GM03348 (cell line): ENCODE data around the gene SIT1.
"Not testable (repeated sequence)": the region's sequence is repeated elsewhere in the genome, so short reads cannot be mapped to it uniquely, and the experiment has no call there.

Source experiments
- DNase-seq: peaks from one replicate; pipeline ENCODE4 v3.0.0; 2012; ENCODE audit warnings: low spot score

SIT1 gene

DNA sequence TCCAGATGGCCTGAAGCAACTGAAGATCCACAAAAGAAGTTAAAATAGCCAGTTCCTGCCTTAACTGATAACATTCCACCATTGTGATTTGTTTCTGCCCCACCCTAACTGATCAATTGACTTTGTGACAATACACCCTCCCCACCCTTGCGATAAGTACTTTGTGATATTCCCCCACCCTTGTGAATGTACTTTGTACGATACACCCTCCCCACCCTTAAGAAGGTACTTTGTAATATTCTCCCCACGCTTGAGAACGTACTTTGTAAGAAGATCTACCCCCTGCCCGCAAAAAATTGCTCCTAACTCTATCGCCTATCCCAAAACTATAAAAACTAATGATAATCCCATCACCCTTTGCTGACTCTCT, 13.9 kb downstream of the SIT1 start:
- not testable (repeated sequence) for DNase-seq

DNA sequence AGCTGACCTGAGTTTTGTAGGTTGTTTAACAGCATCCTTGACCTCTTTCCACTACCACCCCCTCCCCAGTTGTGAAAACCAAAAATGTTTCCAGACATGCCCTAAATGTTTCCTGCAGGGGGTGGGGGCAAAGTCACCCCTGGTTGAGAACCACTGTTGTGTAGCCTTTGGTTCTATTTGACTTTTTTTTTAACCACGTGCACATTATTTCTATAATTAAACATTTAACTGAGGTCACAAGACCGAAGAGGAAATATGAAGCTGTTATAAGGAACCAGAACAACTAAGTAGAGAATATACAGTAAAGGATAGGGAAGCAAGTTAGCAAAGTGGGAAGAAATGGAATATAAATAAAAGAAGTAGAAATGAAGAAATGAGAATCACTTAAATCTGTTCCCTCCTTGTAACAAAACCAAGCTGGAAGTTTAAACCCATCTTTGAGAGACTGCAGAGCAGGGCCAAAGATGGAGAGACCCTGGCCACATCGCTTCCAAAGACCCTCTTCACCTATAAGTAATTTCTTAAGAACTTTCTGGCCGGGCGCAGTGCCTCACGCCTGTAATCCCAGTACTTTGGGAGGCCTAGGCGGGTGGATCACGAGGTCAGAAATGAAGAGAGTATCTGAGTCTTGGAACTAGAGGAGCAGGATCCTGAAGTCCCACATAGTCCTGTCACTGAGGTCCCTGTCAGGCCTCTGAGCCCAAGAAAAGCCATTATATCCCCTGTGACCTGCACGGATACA, 14.4 kb downstream of the SIT1 start:
- DNase-seq = no peak

DNA sequence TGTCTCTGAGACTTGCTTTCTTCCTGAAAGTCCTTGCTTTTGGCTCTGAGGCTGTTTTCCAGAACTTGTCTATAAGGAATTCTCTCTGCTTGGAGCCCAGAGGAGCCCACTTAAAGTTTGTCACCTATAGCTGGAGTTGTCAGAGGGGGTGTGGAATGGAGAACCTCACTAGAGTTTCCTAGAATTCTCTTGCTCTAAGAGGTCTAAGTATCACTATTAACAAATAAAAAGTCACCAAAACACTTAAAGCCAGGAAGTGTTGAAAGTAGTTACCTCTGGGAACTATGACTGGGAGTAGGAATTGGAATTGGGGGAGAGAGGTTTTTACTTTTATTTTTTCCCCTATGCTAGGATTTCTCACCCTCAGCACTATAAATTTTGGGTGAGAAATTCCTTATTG, 15.0 kb downstream of the SIT1 start:
- DNase-seq = no peak

DNA sequence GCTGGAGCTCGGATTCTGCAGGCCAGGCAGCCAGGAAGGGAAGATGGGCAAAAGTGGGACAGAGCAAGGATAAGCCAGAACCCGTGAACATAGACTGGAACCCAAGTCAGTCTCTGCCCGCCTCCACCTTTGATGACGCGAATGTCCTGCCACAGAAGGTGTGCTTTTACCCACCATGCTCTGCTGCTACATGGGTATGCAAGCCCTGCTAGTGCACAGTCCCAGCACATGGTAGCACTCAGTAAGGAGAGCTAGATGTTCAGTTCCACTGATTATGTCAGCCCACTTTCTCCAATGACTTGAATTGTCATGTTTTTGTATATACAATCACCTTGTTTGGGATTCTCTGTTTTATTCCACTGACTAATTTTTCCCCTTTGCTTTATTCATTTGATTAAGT, 21.1 kb downstream of the SIT1 start:
- no peak for DNase-seq

DNA sequence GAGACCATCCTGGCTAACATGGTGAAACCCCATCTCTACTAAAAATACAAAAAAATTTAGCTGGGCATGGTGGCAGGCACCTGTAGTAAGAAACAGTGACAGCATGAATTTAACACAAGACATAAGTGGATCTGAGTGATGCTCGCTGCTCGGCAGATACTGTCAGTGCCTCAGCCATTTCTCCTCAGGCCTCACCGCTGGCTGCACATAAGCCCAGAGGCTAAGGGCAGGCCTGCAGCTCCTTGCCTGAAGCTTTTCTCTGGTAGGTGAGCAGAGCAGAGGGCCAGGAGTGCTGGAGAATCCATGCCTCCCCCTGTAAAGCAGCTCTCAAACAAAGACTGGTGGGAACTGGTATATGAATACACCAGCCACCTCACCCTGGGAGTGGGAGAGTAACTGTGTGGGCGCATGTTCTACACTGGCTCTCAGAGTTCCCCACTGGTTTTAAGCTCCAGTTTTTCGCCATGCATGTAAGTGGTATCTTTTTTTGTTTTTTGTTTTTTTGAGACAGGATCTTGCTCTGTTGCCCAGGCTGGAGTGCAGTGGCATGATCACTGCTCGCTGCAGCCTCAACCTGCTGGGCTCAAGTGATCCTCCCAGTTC, 22.2 kb downstream of the SIT1 start:
- no peak for DNase-seq

DNA sequence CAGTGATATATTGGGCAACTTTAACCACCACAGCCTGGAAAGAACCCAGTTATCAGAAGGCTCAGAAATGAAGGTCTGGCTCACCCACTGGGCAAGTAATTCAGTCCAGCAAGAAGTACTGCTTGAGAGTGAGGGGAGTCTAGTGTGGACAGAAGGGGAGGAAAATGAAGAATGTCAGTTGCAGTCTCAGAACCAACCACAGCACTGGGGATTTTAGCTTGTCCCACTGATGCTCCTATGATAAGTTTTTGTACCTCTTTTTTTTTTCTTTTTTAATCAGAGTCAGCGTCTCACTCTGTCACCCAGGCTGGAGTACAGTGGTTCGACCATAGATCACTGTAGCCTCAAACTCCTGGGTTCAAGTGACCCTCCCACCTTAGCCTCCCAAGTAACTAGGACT, 23.2 kb downstream of the SIT1 start:
- DNase-seq = no peak

DNA sequence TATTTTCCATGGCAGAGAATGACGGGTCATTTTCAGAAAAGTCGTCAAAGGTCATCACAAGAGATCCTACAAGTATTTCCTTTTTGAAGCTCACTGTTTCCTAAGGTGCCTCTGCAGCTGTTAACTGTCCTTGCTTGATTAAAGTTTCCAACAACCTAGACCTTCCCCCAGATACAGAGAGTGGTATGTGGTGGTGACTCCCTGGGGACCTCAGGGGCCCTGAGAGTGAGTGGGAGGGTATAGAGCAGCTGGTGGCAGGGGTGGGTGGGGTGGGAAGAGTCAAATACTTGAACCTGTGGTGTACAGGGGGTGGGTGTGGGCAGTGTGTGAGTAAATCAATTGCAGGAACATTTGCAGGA, 31.0 kb downstream of the SIT1 start:
- no peak for DNase-seq

DNA sequence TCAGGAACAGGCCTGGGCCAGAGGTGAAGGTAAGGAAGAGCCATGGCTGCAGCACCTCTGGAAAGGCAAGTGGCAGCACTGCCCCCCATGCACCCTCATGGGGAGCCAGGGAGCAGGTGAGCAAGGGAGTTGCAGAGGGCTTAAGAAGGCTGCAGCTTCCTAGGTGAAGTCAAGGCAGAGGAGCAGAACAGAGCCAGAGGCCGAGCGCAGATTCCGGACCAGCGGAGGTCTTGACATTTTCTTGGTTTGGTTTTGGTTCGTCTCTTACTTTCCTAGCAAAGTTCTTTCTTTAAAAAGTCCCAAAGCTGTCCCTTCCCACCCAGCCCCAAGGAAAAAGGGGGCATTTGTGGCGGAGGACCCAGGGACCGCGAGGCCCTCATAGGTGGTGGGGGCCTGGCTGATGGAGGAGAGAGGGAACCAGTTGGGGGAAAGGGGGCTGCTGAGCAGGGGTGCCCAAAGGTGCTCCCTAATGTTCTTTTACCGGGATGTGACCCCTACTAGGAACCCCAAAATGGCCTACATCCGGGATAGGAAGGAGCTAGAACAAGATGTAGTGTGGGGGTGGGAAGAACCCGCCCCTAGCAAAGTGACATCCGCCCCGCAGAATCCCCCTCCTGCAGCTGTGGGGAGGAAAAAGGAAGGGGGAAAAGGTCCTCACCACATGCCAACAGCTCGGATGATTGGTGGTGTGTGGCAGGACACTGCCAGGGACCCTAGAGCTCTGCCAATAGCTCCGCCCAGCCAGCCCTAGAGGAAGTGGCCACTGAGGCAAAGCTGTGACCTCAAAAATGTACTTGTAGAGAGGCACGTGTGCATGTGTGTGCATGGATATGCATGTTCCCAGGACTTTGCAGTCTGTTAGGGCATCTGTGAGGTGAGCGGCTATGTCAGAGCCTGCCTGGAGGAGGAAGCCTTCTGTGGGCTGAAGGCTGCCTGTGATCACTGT, 31.6 kb downstream of the SIT1 start:
- no peak for DNase-seq

DNA sequence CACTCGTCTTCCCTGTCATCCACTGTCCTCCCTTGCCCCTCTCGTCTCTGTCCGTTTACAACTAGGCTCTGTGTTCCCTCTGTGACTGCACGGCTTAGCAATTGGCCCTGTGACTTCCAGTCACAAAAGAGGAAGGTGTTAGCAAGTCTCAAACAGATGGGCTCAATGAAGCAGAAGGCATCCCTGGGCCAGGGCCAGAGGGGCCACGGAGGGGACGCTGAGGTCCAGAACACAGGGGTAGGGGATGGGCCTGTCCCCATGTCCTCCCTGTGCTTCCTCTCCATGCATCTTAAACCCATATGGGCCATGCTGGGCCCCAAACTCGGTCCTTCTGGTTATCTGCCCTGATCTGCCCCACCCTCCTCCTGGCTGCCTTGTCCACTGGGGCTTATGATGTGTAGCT, 32.4 kb downstream of the SIT1 start, which contains the start of gene CD72:
CD72 (minus strand) TSS at position 89 of the 403 bp plus-strand sequence. CDS start 110 bp downstream, outside the sequence.
- DNase-seq = no peak

DNA sequence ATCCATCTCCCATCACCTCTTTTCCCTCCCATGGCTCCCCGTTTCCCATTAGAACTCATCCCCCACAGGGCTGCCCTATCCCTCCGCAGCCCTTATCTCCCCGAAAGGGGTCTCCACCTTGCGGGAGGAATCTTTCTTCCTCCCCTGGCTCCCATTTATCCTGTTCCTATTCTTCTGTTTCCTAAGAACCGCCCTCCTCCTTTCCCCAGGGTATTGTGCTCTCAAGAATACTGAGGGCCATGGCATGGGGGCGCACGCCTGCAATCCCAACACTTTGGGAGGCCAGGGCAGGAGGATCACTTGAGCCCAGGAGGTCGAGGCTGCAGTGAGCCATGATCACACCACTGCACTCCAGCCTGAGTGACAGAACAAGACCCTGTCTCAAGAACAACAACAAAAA, 33.2 kb downstream of the SIT1 start:
- no peak for DNase-seq

DNA sequence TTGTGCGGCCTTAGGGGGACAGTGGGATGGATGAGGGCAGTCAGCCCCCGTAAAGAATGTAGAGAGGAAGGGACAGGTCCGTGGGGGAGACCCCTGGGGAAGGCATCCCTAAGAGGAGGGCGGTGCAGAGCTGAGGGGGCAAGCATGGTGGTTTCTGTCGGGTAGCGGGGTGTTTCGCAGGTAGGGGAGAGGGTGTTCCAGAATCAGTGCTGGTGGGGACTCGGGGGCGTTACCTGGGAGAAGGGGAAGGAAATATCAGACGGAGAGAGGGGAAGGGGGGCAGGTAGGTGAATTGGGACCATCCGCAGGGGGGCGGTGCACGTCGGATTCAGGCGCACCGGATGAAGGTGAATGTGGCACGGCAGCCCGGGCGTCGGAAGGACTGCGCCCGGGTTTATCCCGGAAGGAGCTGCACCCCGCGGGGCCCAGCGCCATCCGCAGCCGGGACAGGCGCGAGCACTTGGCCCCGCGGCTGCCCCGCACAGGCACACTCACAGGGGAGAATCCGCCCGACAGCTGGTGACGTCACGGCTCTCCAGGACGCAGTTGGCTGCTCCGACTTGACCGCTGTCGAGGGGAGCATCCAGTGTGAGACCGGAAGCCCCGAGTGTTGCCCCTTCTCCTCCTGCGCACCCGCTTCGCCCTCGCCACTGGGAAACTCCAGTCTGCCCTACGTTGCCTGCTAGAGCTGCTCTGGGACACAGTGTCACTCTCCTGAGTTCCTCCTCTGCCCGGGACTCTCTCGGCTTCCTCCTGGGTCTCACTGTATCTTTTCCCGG, 33.9 kb downstream of the SIT1 start:
- DNase-seq = peak; percentile 77

DNA sequence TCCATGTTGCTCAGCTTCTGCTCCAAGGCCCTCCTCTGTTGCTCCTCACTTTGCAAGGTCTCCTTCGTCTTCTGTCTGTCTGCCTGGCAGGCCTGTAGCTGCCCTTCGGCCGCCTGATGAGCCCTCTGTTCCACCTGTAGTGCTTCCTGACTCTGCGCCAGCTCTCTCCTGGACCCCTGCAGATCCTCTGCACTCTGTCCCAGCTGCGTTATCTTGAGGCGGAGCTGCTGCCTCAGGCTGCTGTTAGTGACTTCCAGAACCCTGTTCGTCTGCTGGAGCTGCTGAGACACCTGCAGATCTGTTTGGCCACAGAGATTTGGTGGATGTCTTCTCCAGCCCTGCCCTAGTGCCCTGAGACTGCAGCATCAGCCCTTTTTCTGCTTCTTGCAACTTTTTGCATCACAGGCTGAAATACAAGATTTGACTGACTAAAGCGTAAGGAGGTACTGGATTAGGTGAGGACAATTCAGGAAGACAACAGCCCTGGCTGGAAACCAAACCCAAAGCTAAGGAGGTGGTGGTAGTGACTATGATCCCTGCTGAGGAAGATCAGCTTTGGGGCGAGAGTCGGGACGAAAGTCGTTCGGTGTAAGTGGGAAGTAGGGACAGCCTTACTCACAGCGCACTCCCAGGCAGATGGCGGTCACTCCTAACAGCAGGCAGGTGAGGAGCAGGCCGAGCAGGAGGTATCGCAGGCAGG, 34.6 kb downstream of the SIT1 start:
- no peak for DNase-seq

DNA sequence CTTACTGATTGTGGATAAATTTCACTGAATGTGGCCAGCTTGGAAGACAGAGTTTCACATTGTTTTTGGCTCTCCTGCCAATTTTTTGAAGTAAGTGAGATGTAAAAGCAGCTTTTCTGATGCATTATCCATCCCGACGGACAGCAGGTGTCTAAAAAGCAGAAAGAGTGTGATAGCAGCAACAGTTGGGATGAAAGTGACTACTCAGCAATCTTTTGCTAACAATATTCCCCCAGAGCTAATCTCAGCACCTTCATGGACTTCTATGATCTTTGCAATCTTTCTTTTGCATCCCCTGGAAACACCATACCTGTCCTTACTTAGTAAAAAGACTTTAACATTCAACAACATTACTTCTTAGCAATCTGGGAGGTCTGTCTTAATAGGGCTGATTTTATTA, 37.9 kb downstream of the SIT1 start:
- DNase-seq = no peak

DNA sequence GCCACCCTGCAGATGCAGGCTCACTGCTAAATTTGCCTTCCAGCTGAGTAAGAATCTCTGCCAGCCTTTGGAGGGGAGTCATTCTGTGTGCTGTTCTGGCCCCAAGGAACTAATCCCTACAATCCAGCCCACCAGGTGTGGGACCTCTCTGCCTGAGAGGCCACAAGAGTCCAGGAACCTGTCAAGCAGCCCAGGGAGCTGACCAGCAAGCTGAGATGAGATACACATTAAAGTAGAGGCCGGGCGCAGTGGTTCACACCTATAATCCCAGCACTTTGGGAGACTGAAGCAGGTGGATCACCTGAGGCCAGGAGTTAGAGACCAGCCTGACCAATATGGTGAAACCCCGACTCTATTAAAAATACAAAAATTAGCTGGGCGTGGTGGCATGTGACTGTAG, 38.7 kb downstream of the SIT1 start:
- not testable (repeated sequence) for DNase-seq

DNA sequence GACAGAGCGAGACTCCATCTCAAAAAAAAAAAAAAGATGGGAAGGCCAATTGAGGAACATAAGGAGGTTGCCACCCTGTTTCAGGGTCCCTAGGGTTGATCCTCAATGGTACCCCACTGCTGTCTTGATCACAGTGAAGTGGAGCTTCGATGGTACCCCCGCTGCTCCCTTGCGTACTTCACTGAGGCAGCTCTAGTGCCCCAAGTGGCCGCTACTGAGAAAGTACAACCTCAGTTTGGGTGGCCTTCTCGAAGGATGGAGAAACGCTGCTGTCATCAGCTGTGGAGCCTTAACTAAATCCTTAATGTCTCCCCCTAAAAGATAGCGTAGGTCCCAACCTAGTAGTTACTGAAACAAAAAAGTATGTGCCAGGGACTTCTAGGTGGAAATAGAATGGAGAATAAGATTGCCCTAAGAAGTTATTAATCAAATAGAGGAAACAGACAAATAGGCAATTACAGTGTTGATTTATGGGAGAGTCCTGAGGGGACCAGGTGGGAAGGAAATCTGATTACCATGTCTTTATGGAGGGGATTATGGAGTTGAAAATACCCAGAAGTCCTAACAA, 39.4 kb downstream of the SIT1 start:
- peak; percentile 71 for DNase-seq

DNA sequence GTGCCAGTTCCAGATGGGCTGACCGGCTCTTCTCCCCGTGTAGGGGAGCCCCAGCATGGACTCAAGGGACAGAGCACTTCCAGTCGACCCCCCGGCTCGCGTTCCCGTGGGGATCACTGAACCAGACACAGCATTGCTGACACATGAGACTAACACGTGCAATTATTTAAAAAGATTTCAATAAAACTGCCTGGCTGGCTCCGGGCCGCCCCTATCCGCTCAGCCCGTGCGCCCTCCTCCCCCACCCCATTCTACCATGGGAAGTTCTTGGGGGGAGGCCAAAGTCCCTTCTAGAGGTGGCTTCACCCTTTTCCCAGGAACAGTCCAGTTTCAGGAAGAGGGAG, 40.9 kb downstream of the SIT1 start:
- no peak for DNase-seq

DNA sequence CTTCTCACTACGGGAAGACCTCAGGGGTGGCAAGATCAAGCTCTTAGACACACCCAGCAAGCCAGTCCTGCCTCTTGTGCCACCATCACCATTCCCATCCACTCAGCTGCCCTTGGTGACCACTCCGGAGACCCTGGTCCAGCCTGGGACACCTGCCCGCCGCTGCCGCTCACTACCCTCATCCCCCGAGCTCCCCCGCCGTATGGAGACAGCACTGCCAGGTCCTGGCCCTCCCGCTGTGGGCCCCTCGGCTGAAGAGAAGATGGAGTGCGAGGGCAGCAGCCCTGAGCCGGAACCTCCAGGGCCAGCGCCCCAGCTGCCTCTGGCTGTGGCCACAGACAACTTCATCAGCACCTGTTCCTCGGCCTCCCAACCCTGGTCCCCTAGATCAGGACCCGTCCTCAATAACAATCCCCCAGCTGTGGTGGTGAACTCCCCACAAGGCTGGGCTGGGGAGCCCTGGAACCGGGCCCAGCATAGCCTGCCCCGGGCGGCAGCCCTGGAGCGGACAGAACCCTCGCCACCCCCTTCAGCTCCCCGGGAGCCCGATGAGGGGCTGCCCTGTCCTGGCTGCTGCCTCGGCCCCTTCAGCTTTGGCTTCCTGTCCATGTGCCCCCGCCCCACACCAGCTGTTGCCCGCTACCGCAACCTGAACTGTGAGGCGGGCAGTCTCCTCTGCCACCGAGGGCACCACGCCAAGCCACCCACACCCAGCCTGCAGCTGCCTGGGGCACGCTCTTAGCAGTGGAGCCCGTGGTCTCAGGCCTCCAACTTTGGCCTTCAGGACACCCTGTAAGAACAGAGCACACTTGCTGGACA, 41.5 kb downstream of the SIT1 start:
- DNase-seq = no peak

DNA sequence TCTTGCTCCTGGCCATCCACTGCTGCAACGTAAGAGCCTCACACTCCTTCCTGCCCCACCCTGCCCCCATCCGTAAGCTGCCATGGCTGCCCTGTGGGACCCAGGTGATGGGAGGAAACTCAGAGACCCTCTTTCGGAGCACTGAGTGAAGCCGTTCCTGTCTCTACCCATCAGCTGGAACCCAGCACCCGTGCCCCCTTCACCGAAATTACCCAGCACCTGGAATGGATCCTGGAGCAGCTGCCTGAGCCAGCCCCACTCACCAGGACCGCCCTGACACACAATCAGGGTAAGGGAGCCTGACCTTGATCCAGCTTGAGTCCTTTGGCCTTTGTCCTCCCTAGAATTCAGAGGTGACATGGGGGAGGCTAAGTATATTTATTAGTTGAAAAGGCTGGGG, 42.5 kb downstream of the SIT1 start:
- no peak for DNase-seq

DNA sequence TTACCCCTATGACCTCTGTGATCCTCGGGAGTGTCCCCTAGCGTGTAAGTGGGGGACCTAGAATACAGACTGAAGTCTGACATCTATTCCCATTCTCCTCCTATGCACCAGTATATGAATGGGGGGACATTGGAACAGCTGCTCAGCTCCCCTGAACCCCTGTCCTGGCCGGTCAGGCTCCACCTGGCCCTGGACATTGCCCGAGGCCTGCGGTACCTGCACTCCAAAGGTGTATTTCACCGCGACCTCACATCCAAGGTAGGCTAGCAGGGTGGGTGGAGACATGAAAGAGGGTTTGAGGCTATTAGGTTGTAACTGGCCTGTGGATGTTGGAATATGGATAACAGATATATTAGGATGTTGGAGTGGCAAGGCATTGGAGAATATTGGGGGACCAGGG, 44.0 kb downstream of the SIT1 start:
- no peak for DNase-seq

DNA sequence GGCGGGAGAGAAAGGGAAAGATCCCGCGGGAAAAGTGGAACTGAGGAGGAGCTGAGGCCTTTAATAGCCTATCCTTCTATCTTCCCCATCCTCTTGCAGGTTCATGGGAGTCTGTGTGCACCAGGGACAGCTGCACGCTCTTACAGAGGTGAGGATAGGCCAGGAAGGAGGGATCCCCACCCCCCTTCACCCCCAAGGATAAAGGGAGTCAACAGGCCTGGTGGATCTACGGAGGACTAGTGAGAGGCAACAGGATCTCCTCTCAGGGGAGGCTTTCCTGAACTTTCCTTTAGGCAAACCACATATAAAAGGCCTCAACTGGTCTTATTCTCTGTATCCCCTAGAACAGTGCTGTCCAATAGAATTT, 44.6 kb downstream of the SIT1 start:
- DNase-seq = peak; percentile 29
